OCI-LY3 (cell line): ENCODE results near the gene FDX2.

Source experiments
- CTCF ChIP-seq: fragments of 200-600, 300-600 bp; sonication (generic); IDR thresholded peaks from 2 replicates; pipeline ENCODE4 v1.5.1; 2014; ENCODE audit warnings: antibody characterized with exemption, low read length, low read depth
- EZH2phosphoT487 ChIP-seq: fragments of 200-600 bp; shearing (Covaris generic); IDR thresholded peaks from 2 replicates; pipeline ENCODE4 v1.6.1; 2018; ENCODE audit warnings: antibody characterized with exemption, mixed run types, low read depth

DNA sequence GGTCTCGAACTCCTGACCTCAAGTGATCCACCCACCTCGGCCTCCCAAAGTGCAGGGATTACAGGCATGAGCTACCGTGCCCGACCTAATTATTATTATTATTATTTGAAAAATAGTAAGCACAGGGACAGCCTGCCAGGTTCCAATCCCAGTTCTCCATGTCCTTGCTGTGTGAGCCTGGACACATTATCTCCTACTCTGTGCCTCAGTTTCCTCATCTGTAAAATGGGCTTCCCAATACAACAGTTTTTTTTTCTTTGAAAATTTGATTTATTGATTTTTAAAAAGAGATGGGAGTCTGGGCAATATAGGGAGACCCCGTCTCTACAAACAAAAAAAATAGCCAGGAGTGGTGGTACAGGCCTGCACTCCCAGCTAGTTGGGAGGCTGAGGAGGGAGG lies 9.5 kb downstream of the FDX2 start:
- TF ChIP-seq CTCF (no peak), EZH2phosphoT487 (no peak)
